ENCODE results near the gene TCP11L2.
A peak's percentile ranks its signal among the peaks of the same experiment; 100 is the strongest.

Gene TCP11L2

GRCh38 chr12:106284358-106285105 lies 18.0 kb upstream of the TCP11L2 start:
- DNase-seq (ENCODE audit: low spot score), result no peak

GRCh38 chr12:106285982-106286381 lies 16.6 kb upstream of the TCP11L2 start:
- no peak for DNase-seq (ENCODE audit: low spot score)

DNA sequence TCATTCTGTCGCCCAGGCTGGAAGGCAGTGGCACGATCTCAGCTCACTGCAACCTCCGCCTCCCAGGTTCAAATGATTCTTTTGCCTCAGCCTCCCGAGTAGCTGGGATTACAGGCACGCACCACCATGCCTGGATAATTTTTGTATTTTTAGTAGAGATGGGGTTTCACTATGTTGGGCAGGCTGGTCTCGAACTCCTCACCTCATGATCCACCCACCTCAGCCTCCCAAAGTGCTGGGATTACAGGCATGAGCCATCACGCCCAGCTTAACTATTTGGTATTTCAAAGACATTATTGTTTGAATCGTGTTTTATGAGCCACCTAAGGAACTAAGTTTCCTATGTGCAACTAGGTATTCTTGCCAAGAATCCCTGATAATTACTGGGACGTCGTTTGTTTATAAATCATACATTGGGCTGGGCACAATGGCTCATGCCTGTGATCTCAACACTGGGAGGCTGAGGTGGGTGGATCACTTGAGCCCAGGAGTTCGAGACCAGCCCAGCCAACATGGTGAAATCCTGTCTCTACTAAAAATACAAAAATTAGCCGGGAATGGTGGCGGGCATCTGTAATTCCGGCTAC lies 15.9 kb upstream of the TCP11L2 start:
- DNase-seq (ENCODE audit: low spot score), result peak; percentile 89

GRCh38 chr12:106287364-106287763 lies 15.2 kb upstream of the TCP11L2 start:
- DNase-seq (ENCODE audit: low spot score), result no peak

DNA sequence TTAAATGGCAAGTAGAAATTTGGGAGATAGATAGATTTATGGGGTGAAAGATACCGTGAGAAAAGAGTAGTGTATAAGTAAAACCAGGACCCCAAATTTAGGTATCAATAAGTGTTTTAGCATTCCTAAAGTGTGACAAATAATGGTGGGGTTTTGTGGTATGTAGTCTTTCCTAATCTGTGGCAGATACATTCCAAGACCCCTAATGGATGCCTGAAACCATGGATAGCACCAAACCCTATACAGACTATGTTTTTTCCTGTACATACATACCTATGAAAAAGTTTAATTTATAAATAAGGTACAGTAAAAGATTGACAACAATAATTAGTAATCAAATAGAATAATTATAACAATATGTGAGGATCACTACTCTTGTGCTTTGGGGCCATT lies 14.4 kb upstream of the TCP11L2 start:
- no peak for DNase-seq (ENCODE audit: low spot score)

GRCh38 chr12:106288494-106289195 lies 13.9 kb upstream of the TCP11L2 start:
- DNase-seq (ENCODE audit: low spot score), result peak; percentile 94

- DNase-seq (ENCODE audit: low spot score), result no peak
Measured at GRCh38 chr12:106289196-106289681, 13.3 kb upstream of the TCP11L2 start.

GRCh38 chr12:106290666-106291065 lies 11.9 kb upstream of the TCP11L2 start:
- no peak for DNase-seq (ENCODE audit: low spot score)

DNA sequence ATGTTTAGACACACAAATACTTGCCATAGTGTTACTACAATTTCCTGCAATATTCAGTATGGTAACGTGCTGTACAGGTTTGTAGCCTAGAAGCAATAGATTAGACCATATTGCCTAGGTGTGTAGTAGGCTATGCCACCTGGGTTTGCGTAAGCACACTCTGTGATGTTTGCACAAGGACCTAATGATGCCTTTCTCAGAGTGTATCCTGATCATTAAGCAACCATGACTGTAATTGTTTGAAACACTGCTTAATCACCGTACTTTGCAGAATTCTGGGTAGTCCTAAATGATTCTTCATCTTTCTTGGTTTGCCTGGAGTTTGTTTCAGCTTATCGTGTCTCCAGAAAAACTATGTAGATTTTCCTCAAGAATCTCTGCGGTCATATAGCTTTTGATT lies 11.2 kb upstream of the TCP11L2 start:
- no peak for DNase-seq (ENCODE audit: low spot score)

DNA sequence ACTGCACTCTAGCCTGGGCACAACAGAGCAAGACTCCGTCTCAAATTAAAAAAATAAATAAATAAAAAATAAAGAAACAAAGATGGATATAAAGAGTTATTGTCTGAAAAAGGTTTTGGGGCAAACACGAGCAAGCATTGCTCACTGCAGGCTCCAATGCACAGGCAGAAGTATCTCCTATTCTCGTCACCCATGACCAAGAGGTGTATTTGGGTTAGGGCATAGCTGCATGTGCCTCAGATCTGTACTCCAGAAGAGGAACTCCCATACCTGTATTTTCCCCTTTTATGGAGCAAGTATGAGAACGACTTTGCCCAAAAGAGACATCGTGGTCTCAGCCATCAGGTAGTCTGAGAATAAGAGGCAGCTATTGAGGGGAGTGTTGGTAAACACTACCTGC lies 10.2 kb upstream of the TCP11L2 start:
- no peak for DNase-seq (ENCODE audit: low spot score)

- peak; percentile 58 for DNase-seq (ENCODE audit: low spot score)
Measured at GRCh38 chr12:106296179-106296877, 6.2 kb upstream of the TCP11L2 start.

GRCh38 chr12:106297075-106297474 lies 5.5 kb upstream of the TCP11L2 start:
- no peak for DNase-seq (ENCODE audit: low spot score)

GRCh38 chr12:106297681-106298080 lies 4.9 kb upstream of the TCP11L2 start:
- DNase-seq (ENCODE audit: low spot score), result no peak

DNA sequence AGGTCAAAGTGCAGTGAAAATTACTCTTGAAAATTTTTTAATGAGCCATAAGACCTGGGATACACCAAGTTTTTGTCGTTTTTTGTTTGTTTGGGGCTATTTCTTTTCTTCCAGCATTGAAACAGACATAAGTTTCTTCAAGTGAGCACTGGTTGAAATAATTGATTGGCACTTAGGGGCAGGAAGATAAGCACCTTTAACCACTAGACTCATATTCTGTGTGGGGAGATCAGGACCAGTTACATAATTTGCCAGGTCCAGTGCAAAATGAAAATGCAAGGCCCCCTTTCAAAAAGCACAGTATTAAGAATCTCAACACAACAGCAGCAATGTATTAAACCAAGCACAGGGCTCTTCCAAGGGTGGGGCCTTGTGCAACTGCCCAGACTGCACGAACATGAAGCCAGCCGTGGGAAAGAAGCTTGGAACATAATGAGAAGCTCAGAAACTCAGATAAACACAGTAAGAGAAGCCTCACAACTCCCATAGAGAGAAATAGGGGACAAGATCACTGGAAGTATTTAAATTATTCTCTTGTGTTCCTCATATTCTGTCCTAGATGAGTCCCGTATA lies 3.2 kb upstream of the TCP11L2 start:
- no peak for DNase-seq (ENCODE audit: low spot score)

DNA sequence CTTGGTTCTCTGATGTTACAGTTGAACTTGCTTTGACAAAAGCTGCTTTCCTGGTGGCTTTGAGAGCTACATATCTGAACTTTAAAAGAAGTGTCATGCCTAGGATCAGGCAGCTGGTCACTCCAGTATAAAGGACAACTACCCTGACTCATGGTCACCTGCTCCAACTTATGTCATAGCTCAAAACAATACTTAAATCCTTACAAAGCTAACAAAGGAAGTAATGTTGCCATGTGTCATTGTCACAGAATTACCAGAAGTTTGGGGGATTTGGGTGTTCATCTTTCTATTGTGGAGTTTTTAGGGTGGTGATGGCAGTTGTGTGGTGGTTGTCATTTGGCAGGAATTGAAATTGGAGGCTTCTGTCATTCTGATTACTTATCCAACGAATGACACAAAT lies 1.8 kb upstream of the TCP11L2 start:
- peak; percentile 25 for DNase-seq (ENCODE audit: low spot score)

GRCh38 chr12:106301241-106301610 lies 1.3 kb upstream of the TCP11L2 start:
- no peak for DNase-seq (ENCODE audit: low spot score)

GRCh38 chr12:106301611-106302321 lies 767 bp upstream of the TCP11L2 start:
- peak; percentile 95 for DNase-seq (ENCODE audit: low spot score)

- peak; percentile 71 for DNase-seq (ENCODE audit: low spot score)
Measured at GRCh38 chr12:106303202-106303820, 778 bp downstream of the TCP11L2 start.

- no peak for DNase-seq (ENCODE audit: low spot score)
Measured at GRCh38 chr12:106304001-106304421, 1.5 kb downstream of the TCP11L2 start.

GRCh38 chr12:106304797-106305196 lies 2.3 kb downstream of the TCP11L2 start:
- DNase-seq (ENCODE audit: low spot score), result no peak

DNA sequence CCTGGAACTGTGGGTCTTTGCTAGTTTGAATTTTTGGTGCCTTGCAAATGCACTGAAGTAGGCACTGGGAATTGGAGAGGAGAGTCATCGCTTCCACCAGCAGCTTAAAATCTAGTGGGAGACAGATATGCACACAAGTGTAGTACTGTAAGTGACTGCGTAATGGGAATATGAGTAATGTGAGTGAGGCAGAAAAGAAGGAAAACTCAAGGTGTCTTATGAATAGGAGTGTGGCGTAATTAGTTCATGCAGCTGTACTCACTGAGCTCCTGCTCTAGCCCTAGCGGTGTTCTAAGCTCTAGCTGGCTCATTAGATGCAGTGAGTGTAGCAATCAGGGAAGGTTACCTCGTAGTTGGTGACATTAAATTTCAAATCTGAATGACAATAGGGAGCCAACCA lies 2.8 kb downstream of the TCP11L2 start:
- DNase-seq (ENCODE audit: low spot score), result no peak

Data from LoVo (cell line).